Heart right ventricle (tissue), 16 donors: ENCODE measurements around the gene USP2. TPM values are rescaled to one million over a fixed set of nuclear protein-coding genes. Genes with fewer than 3 reads are reported as not detected.
A peak's percentile ranks its signal among the peaks of the same experiment; 100 is the strongest.

ENCODE experiments used
- ATAC-seq, 8 donors: fragments of 200-7000 bp; cut with Tn5 transposase; one replicate each; pipeline ENCODE4 v1.9.1; 2020; ENCODE audit warnings: mild to moderate bottlenecking in 8 of 8, moderate library complexity in 8 of 8, moderate number of reproducible peaks in 1 of 8
- DNase-seq, 2 donors: peaks; one replicate each; pipeline ENCODE4 v3.0.0-alpha.2; 2020
- H3K27ac ChIP-seq, 10 donors: fragments of 200-600 bp; sonication (generic) in 2 of 10; one replicate each; pipeline versions ENCODE4 v1.5.0 to v1.8.0; 2020 to 2022; ENCODE audit warnings: mild to moderate bottlenecking in 3 of 10
- H3K27me3 ChIP-seq, 7 donors: fragments of 200-600 bp; one replicate each; pipeline ENCODE4 v1.8.0; 2021 to 2022; ENCODE audit warnings: mild to moderate bottlenecking in 2 of 7
- H3K36me3 ChIP-seq, 9 donors: fragments of 200-600 bp; sonication (generic) in 1 of 9; one replicate each; pipeline versions ENCODE4 v1.5.0 to v1.8.0; 2020 to 2022; ENCODE audit warnings: mild to moderate bottlenecking in 2 of 9
- H3K4me1 ChIP-seq, 9 donors: fragments of 200-600 bp; sonication (generic) in 1 of 9; one replicate each; pipeline versions ENCODE4 v1.5.0 to v1.8.0; 2020 to 2022; ENCODE audit warnings: mild to moderate bottlenecking in 4 of 9
- H3K4me3 ChIP-seq, 10 donors: fragments of 200-600 bp; sonication (generic) in 2 of 10; one replicate each; pipeline versions ENCODE4 v1.5.0 to v1.8.0; 2020 to 2022; ENCODE audit warnings: mild to moderate bottlenecking in 7 of 10, moderate library complexity in 2 of 10
- H3K9me3 ChIP-seq, 11 donors: fragments of 200-600 bp in 10 of 11; sonication (generic) in 2 of 11; one replicate each; pipeline versions ENCODE4 v1.5.0 to v1.8.0; 2013 to 2022; ENCODE audit warnings: mild to moderate bottlenecking in 2 of 11, control low read depth in 1 of 11, moderate library complexity in 1 of 11
- CTCF ChIP-seq, 9 donors: fragments of 200-600 bp; sonication (generic) in 2 of 9; IDR thresholded peaks; one replicate each; pipeline versions ENCODE4 v1.5.0 to v1.8.0; 2021 to 2022; ENCODE audit warnings: antibody characterized with exemption in 9 of 9, mild to moderate bottlenecking in 5 of 9, moderate library complexity in 1 of 9
- WGBS, 2 donors: extraction: QIAGEN DNeasy Blood & Tissue Kit; methylation state at CpG; one replicate each; pipeline ENCODE4 v1.1.7; 2013; ENCODE audit warnings: inconsistent platforms in 1 of 2; 5-methylcytosine and 5-hydroxymethylcytosine counted together
- intact Hi-C, 10 donors: fragments of 100-400 bp; cut with DNase I; formaldehyde crosslinking; loops; one replicate each; pipeline versions ENCODE4 v1.11.1 to v1.14.2; 2022
- polyA plus RNA-seq, 2 donors: library from polyadenylated mRNA; stranded (reverse); fragments of 200-250 nt; gene quantifications; one replicate each; pipeline ENCODE4 v1.2.3, GENCODE V29; 2013
- total RNA-seq, 10 donors: library from RNA; stranded (reverse); fragmentation: NEBNext Ultra II Directional in 3 of 10; extraction: Animal tissue kit (Norgen Biotek cat#: 25700) in 3 of 10; gene quantifications; one replicate each; pipeline versions ENCODE4 v1.2.1 to v1.2.4, GENCODE V29; 2021 to 2023
- donor health status: Arrhythmogenic right ventricular cardiomyopathy.
- donor health status: ischemic (EF 13 %, LVEDD 7.1; RV severe dilation, severe dysfunction).
- donor health status: healthy with polysubstance abuse.
- donor health status: DM: no; HTN: yes; CAD: no.
- donor health status: DM: no; HTN: no; CAD: no.
- donor health status: ischemic (EF 25% LVEDD 6.9; RV normal size, moderate dysfunction).
- donor health status: ischemic (EF 25% LVEDD 5.7; RV mildly dilated, moderate dysfunction).
- donor health status: healthy.
- donor health status: DM: yes; HTN: yes; CAD: no.
- donor health status: Ischemic cardiomyopathy.
- donor health status: ischemic (EF 35%, LVEDD 5.7; RV mildly dilated, moderate dysfunction).
- donor health status: nonischemic (EF 11% LVEDD 7.7; RV severe dilation, severe dysfunction).
- donor health status: DM: yes; HTN: yes; CAD: no.
- donor health status: PGD.
- donor health status: ischemic (EF 29% LVEDD 5.4; RV normal size, mild dysfunction).
- donor health status: nonischemic (EF 23%, LVEDD 6.1; RV moderate dilation, normal function).

Gene USP2
- total and polyA plus RNA-seq, 12 donors, result 42.0 to 183 (median 130) TPM

- Histone ChIP-seq H3K4me3 (peak overlapping the region in 4 of 10 donors; percentile 0 to 18 (median 8)), H3K4me1 (peaks cover 19 to 83% (median 70%) of the 10 kb centered on the region in 9 donors), H3K27ac (peak overlapping the region; percentile 42 to 98 (median 89)), H3K36me3 (no peaks in the 10 kb centered on the region), H3K27me3 (no peaks in the 10 kb centered on the region), H3K9me3 (no peaks in the 10 kb centered on the region)
- no peak for TF ChIP-seq CTCF (IDR thresholded peaks at IDR 0.05)
- intact Hi-C loops, result loop anchor here in 4 of 10 donors (1.0 to 5.0 kb wide), 4 partner anchors 18 to 37 kb away; no protein-coding TSS in a partner anchor
- peak in 5 of 8 donors; percentile 4 to 37 (median 15) for ATAC-seq
- no peak for DNase-seq
- WGBS, 2 donors, result 27 to 34% methylated on average over 11 of the region's 11 CpGs
Measured at GRCh38 chr11:119374632-119375336, 6.7 kb downstream of the USP2 start.

GRCh38 chr11:119373921-119374631, 7.4 kb downstream of the USP2 start:
- Histone ChIP-seq H3K4me1 (peaks cover 24 to 87% (median 72%) of the 10 kb centered on the region in 9 donors), H3K4me3 (peak overlapping the region in 2 of 10 donors; percentile 2 to 18), H3K9me3 (no peaks in the 10 kb centered on the region), H3K36me3 (no peaks in the 10 kb centered on the region), H3K27ac (peak overlapping the region in 8 of 10 donors; percentile 82 to 98 (median 89)), H3K27me3 (no peaks in the 10 kb centered on the region)
- peak; percentile 81 to 91 (median 89) for TF ChIP-seq CTCF (IDR thresholded peaks at IDR 0.05)
- intact Hi-C loops, result loop anchor here in 4 of 10 donors (1.0 to 5.0 kb wide), 3 partner anchors 17 to 37 kb away; no protein-coding TSS in a partner anchor
- WGBS, 2 donors, result 43% methylated on average over 5 of the region's 5 CpGs
- ATAC-seq (peak in 6 of 8 donors; percentile 3 to 30 (median 16)), DNase-seq (peak; percentile 73 to 78)

- peaks cover 30 to 92% (median 79%) of the 10 kb centered on the region in 9 donors for H3K4me1 ChIP-seq
- WGBS, 2 donors, result 73 to 74% methylated on average over 23 of the region's 23 CpGs
- peak overlapping the region in 1 of 10 donors; percentile 2 for H3K4me3 ChIP-seq
Measured at GRCh38 chr11:119373059-119373920, 8.2 kb downstream of the USP2 start.

More at GRCh38 chr11:119373059-119373920, 8.2 kb downstream of the USP2 start:
- ATAC-seq (no peak), DNase-seq (no peak)
- Histone ChIP-seq H3K27ac (peak overlapping the region in 8 of 10 donors; percentile 43 to 98 (median 92)), H3K9me3 (no peaks in the 10 kb centered on the region), H3K36me3 (no peaks in the 10 kb centered on the region), H3K27me3 (no peaks in the 10 kb centered on the region)
- intact Hi-C loops, result loop anchor here in 2 of 10 donors (5.0 kb wide), 1 partner anchor 36 kb away; no protein-coding TSS in a partner anchor
- TF ChIP-seq CTCF (IDR thresholded peaks at IDR 0.05), result no peak
